IgD-negative memory B cell (primary cell): ENCODE measurements around the gene CHRNA1. TPM values are rescaled to one million over a fixed set of nuclear protein-coding genes. Genes with fewer than 3 reads are reported as not detected.

ENCODE experiments used
- H3K27ac Mint-ChIP-seq, 3 donors: one replicate each; pipeline ENCODE4 v1.8.0; 2020 to 2022; ENCODE audit warnings: mild to moderate bottlenecking in 3 of 3, mixed read lengths in 3 of 3, moderate library complexity in 1 of 3
- H3K27me3 Mint-ChIP-seq: one replicate; pipeline ENCODE4 v1.8.0; 2021; ENCODE audit warnings: mixed read lengths
- H3K36me3 Mint-ChIP-seq: one replicate; pipeline ENCODE4 v1.8.0; 2020; ENCODE audit warnings: mild to moderate bottlenecking, mixed read lengths
- H3K4me1 Mint-ChIP-seq, 3 donors: one replicate each; pipeline ENCODE4 v1.8.0; 2020 to 2022; ENCODE audit warnings: mixed read lengths in 3 of 3, mild to moderate bottlenecking in 1 of 3
- H3K4me3 Mint-ChIP-seq, 4 donors: one replicate each; pipeline ENCODE4 v1.8.0; 2020 to 2022; ENCODE audit warnings: mild to moderate bottlenecking in 4 of 4, mixed read lengths in 4 of 4, moderate library complexity in 3 of 4
- H3K9me3 Mint-ChIP-seq, 3 donors: one replicate each; pipeline ENCODE4 v1.8.0; 2020 to 2021; ENCODE audit warnings: mixed read lengths in 3 of 3, mild to moderate bottlenecking in 1 of 3
- polyA plus RNA-seq: library from polyadenylated mRNA; unstranded; fragments of 300-500 nt; fragmentation: Illumina TruSeq; gene quantifications from one replicate; pipeline ENCODE4 v1.2.3, GENCODE V29; 2021

CHRNA1 gene
- polyA plus RNA-seq, 1 donor from 2014 or later, result 0.40 TPM

DNA sequence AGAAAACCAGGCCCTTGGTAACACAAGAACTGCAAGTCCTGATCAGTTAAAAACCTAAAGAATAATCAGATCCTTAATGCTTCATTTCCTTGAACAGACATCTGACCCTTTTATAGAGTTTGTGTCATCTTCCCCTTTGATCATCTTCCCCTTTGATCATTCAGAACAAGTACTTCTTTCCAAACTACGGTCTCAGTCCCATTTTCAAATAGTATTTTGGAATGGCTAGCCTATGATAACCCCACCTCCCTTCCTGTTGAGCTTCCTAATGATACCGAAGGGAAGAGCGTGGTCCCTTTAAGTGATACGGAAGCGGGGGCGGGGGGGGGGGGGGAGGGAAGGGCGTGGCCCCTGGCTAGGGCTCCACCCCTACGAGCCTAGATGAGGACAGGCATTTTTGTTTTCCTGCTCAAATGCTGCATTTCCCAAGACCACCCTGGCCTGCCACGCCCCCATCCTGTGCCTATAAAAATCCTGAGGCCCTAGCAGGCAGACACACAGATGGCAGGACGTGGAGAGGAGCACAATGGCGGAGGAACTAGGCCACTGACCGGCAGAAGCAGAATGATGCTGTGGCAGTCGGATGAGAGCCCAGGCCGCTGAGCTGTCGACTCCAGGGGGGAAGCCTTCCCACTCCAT lies 24.1 kb upstream of the CHRNA1 start:
- Mint-ChIP-seq H3K27me3 (peaks cover 5% of the 10 kb centered on the region), H3K36me3 (peaks cover 3% of the 10 kb centered on the region), H3K4me1 (peaks cover 0 to 4% (median 0%) of the 10 kb centered on the region in 3 donors), H3K4me3 (peak overlapping the region in 2 of 4 donors; percentile 0 to 69), H3K27ac (no peak overlapping the region), H3K9me3 (peaks cover 0 to 2% (median 0%) of the 10 kb centered on the region in 3 donors)

DNA sequence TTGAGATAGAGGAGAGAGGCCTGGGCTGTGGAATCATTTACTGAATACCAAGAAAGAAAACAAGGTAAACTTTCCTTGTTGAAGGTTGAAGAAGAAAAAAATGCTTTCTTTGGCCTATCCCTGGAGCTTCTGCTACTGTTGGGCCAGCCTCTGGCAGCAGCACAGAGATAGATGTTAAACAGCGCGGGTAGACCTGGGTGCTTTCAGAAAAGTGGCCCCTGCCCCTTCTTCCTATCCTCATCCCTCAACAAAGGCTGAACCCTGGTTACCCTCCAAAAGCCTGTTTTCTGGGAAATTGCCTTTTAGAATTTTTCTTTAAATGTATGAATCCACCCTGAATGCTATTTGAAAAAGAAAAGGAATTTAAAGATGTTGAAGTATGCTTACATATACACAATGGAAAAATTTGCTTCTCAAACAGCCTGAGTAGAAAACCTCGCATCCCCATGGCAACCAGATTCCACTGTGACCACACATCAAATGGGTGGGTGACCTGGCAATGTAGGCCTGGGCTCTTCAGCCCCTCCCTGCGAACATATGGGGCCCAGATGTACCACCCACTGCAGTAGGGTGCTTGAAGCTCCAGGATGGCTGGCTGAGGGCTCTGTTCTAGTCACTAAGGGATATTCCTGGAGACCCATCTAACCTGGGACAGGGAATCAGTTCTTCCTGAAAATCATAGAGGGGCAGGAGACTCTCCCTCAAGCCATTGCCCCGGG lies 23.4 kb upstream of the CHRNA1 start:
- Mint-ChIP-seq H3K27me3 (peaks cover 4% of the 10 kb centered on the region), H3K4me1 (peaks cover 0 to 4% (median 0%) of the 10 kb centered on the region in 3 donors), H3K4me3 (peak overlapping the region in 1 of 4 donors; percentile 0), H3K36me3 (peaks cover 3% of the 10 kb centered on the region), H3K27ac (no peak overlapping the region), H3K9me3 (peaks cover 0 to 2% (median 0%) of the 10 kb centered on the region in 3 donors)

DNA sequence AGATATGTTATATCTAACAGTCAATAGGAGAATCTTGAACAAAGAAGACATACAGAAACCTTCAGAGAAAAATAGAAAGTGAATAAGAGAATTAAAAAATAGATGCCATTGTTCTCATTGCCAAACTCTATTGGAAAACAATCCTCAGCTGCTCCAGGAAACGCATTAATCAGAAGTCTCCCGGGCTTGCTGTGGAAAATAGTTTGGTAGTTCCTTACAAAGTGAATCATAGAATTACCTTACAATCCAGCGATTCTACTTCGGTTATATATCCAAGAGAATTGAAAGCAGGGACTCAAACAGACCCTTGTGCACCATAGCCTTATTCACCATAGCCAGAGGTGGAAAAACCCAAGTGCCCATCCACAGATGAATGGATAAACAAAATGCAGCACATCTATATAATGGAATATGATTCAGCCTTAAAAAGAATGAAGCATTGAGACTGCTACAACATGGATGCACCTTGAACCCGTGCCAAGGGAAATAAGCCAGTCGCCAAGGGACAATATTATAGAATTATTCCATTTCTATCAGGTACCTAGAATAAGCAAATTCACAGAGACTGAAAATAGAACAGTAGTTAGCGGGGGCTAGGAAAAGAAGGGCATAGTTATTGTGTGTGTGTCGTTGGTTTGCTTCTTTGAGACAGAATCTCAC lies 21.9 kb upstream of the CHRNA1 start:
- no peak overlapping the region for H3K4me3 Mint-ChIP-seq
- H3K27me3 Mint-ChIP-seq, result peaks cover 3% of the 10 kb centered on the region
- H3K27ac Mint-ChIP-seq, result no peak overlapping the region
- H3K36me3 Mint-ChIP-seq, result peaks cover 3% of the 10 kb centered on the region
- H3K9me3 Mint-ChIP-seq, result peaks cover 0 to 2% (median 0%) of the 10 kb centered on the region in 3 donors
- peaks cover 0 to 4% (median 0%) of the 10 kb centered on the region in 3 donors for H3K4me1 Mint-ChIP-seq

DNA sequence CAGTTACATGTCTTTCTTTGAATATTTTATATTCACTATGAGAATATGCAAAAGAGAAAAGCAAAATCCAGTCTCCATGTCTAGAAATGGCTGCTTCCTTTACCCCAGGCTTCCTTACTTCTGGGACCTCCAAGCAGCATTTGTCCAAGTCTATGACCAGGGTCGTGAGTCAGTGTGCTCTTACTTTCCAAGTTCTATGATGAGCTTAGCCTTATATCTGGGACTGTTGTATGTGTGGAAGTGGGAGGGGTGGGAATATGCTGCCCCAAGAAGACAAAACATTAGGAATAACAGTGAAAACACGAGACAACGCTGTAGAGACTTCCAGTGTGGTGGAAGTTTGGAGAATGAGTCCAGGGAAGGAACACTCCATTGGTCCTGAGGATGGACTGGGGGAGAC lies 21.2 kb upstream of the CHRNA1 start:
- Mint-ChIP-seq H3K4me1 (peaks cover 0 to 4% (median 0%) of the 10 kb centered on the region in 3 donors), H3K27me3 (peaks cover 3% of the 10 kb centered on the region), H3K4me3 (no peak overlapping the region), H3K9me3 (peaks cover 0 to 2% (median 0%) of the 10 kb centered on the region in 3 donors), H3K36me3 (peaks cover 3% of the 10 kb centered on the region), H3K27ac (no peak overlapping the region)

DNA sequence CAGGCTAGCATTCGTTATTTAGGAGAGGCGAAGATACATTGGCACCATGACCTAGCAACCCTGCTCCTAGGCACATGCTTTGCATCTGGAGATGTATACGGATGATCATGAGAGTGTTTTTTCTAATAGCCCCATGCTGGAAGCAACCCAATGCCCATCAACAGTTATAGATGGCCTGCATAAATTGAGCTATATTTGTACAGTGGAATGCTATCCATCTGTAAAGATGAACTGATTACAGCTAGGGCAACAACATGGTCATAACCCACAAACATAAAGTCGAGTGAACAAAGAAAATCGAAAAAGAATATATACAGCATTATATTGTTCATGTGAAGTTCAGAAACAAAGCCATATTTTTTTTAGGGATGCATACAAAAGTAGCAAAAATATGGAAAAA lies 20.6 kb upstream of the CHRNA1 start:
- peaks cover 0 to 4% (median 0%) of the 10 kb centered on the region in 3 donors for H3K4me1 Mint-ChIP-seq
- H3K9me3 Mint-ChIP-seq, result peaks cover 0 to 2% (median 0%) of the 10 kb centered on the region in 3 donors
- peaks cover 3% of the 10 kb centered on the region for H3K36me3 Mint-ChIP-seq
- H3K4me3 Mint-ChIP-seq, result no peak overlapping the region
- H3K27me3 Mint-ChIP-seq, result peaks cover 3% of the 10 kb centered on the region
- no peak overlapping the region for H3K27ac Mint-ChIP-seq

DNA sequence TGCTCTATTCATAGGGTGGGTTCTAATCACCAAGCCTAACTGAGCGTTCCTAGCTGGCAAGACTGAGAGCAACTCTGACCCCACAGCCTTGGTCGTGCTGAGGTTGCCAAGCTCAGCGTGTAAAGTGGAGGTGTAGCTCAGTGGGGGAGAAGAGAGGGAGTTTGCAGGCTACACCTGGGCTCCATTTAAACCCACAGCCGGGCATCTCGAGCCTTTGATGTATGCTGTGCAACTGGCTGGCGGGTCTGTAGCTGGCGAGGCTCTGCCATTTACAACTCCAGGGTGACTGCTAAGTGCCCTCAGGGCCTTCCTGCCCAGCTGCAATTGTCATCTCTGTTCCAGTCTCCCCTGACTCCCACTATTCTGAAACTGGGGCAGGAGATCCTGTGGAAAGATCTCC lies 20.0 kb upstream of the CHRNA1 start:
- H3K27me3 Mint-ChIP-seq, result peaks cover 3% of the 10 kb centered on the region
- H3K27ac Mint-ChIP-seq, result no peak overlapping the region
- H3K36me3 Mint-ChIP-seq, result peaks cover 1% of the 10 kb centered on the region
- H3K4me3 Mint-ChIP-seq, result no peak overlapping the region
- H3K9me3 Mint-ChIP-seq, result no peaks in the 10 kb centered on the region
- H3K4me1 Mint-ChIP-seq, result peaks cover 0 to 4% (median 0%) of the 10 kb centered on the region in 3 donors

DNA sequence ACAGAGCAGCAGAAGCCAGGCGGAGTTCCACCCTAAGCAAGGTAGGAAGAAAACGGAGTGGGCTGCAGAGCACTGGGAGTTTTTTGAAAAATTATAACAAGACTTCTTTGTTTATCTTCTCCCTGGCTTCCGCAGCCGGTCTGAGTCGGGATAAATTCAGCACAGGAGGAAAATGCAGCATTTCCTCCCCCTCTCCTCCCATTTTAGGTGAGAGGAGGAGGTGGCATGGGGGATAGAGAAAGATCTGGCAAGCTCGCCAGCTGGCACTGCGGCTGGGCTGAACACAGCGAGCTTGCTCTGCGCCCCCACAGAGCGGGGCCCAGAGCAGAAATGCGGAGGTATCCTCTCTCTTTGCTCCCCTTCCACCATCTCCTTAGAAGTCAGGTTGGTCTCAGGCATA lies 17.7 kb upstream of the CHRNA1 start:
- Mint-ChIP-seq H3K9me3 (no peaks in the 10 kb centered on the region), H3K4me3 (no peak overlapping the region), H3K4me1 (peaks cover 0 to 4% (median 1%) of the 10 kb centered on the region in 3 donors), H3K36me3 (no peaks in the 10 kb centered on the region), H3K27me3 (peaks cover 7% of the 10 kb centered on the region), H3K27ac (no peak overlapping the region)

DNA sequence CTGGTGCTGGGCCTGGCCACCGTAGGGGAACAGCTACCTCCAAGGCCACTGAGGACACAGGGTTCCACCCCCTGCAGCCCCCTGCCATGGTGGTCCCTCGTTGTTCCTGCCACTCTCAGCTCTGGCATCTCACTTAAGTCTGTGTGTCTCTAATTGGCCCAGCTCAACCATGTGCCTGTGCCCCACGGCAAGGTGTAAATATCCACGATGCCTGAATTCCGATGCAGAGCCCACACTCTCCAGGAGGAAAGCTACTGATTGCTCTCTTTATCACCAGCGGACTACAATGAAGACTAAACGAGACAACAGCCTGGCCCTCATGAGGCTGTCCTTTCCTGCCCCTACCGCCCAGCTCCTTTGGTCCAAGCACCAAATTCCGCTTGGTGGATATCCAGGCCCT lies 17.0 kb upstream of the CHRNA1 start:
- H3K36me3 Mint-ChIP-seq, result no peaks in the 10 kb centered on the region
- no peak overlapping the region for H3K4me3 Mint-ChIP-seq

DNA sequence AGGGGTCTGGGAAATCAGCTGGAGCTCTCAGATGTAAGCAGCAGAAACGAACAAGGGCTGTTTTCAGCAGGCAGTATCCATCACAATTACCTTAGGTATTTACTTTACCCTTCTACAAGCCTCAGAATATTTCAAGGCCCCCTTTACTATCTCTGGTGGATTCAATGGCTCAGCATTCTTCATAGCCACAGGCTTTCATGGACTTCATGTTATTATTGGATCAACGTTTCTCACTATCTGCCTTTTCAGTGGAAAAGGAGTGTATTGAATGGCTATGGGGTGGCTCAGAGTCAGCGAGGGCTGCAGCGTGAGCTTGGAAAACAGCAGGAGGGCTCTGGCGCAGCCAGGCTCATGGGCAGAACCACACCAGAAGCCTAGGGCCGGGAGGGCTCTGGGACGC lies 16.6 kb upstream of the CHRNA1 start:
- Mint-ChIP-seq H3K36me3 (no peaks in the 10 kb centered on the region), H3K9me3 (no peaks in the 10 kb centered on the region), H3K4me3 (peak overlapping the region in 1 of 4 donors; percentile 64), H3K27me3 (peaks cover 7% of the 10 kb centered on the region), H3K4me1 (peaks cover 1 to 8% (median 7%) of the 10 kb centered on the region in 3 donors), H3K27ac (no peak overlapping the region)

More for the DNA sequence above, 17.0 kb upstream of the CHRNA1 start:
- Mint-ChIP-seq H3K4me1 (peaks cover 1 to 4% (median 3%) of the 10 kb centered on the region in 3 donors), H3K27me3 (peaks cover 7% of the 10 kb centered on the region), H3K9me3 (no peaks in the 10 kb centered on the region), H3K27ac (no peak overlapping the region)

DNA sequence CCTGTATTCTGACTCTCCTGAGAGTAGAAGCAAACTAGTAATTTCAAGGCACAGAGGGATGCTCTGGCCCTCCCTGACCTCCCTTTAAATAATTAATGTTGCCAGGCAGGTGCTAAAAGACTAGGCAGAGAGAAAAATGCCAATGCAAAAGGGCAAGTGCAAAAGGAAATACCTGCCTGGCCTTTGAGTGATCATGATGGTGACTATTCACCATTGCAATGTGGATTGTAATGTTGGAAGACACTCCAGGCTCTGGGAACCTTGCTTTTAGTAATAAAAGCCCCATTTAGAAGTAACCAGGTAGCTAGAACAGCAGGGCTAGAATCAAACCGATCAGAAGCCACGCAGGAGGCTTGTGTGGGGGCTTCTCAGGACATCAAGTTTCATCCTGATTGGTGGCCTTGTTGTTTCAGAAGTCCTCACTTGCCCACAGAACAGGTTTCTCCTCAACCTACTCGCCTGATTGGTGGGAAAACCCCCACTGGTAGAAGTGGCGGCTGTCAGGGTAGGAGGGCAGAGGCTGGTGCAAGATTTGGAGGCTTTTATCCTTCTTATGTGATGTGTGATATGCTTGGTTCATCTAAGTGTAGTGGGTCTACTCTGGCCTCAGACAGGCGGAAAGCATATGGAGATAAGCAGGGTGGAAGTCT lies 16.0 kb upstream of the CHRNA1 start:
- H3K27ac Mint-ChIP-seq, result no peak overlapping the region
- H3K36me3 Mint-ChIP-seq, result no peaks in the 10 kb centered on the region
- peaks cover 1 to 13% (median 7%) of the 10 kb centered on the region in 3 donors for H3K4me1 Mint-ChIP-seq
- H3K27me3 Mint-ChIP-seq, result peaks cover 7% of the 10 kb centered on the region
- H3K9me3 Mint-ChIP-seq, result no peaks in the 10 kb centered on the region
- no peak overlapping the region for H3K4me3 Mint-ChIP-seq

DNA sequence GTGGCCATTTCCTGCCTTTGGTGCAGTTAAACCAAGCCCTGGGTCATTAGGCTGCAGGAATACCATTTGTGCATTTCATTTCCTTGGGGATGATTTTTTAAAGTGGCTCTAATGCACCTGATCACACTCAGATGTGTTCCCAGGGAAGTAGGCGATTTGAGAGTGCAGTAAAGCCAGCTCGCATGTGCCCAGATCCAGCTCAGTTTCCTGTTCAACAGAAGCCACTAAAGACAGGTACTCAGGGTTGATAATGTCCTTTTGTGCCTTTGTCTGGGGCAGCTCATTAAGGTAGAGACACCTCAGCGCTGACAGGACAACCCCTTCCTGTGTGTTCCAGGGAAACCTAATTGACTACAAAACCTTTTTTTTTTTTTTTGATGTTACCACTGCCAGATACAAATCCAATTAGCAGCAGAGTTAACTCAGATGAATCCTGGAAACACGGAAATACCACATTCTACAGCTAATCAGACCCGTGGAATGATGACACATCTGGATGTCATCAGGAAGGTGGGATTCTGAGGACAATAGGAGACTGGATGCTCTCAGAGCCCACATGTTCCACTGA lies 15.2 kb upstream of the CHRNA1 start:
- H3K27me3 Mint-ChIP-seq, result peaks cover 5% of the 10 kb centered on the region
- no peaks in the 10 kb centered on the region for H3K36me3 Mint-ChIP-seq
- H3K9me3 Mint-ChIP-seq, result no peaks in the 10 kb centered on the region
- no peak overlapping the region for H3K27ac Mint-ChIP-seq
- no peak overlapping the region for H3K4me3 Mint-ChIP-seq
- H3K4me1 Mint-ChIP-seq, result peaks cover 1 to 13% (median 7%) of the 10 kb centered on the region in 3 donors

DNA sequence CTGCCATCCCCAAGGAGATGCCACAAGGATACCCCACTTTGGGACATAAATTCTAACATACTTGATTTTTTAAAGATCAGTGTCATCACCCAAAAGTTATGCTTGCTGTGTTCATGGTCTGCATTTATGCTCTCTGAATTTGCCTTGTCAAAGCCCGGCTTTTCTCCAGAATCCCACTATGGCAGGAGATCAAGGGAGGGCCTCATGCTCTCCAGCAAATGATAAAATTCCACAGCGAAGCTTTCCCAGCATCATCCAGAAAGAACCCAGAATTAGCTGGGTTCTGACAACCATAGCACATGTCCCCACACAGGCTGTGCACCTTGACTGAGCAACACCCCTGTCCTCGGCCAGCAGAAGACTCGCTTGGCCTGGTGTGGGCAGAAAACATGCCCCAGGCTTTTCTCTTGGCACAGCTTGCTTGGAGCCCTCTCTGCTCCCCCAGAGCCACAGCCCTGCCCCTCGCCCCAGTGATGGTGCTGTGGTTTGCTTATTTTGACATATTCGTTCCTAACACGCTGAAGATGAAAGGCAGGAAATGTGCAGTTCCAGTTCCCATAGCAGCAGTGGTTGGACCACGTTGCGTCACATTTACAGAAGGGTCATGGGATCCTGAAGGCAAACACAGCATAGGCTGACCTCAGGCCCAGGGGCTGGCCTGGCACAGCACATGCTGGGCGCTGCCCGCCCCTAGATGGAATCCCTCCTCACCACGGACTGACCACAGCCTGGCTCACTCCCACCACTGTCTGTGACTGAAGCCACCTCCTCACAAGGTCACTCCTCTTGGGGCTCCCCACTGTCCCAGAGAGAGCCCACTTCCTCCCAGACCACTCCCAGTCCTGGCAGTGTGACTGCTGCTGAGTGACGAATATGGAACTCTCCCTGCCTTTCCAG lies 14.1 kb upstream of the CHRNA1 start:
- Mint-ChIP-seq H3K4me1 (peaks cover 1 to 13% (median 7%) of the 10 kb centered on the region in 3 donors), H3K36me3 (no peaks in the 10 kb centered on the region), H3K4me3 (peak overlapping the region in 2 of 4 donors; percentile 6 to 42), H3K9me3 (no peaks in the 10 kb centered on the region), H3K27me3 (peaks cover 4% of the 10 kb centered on the region), H3K27ac (peak overlapping the region in 2 of 3 donors; percentile 72 to 91)

DNA sequence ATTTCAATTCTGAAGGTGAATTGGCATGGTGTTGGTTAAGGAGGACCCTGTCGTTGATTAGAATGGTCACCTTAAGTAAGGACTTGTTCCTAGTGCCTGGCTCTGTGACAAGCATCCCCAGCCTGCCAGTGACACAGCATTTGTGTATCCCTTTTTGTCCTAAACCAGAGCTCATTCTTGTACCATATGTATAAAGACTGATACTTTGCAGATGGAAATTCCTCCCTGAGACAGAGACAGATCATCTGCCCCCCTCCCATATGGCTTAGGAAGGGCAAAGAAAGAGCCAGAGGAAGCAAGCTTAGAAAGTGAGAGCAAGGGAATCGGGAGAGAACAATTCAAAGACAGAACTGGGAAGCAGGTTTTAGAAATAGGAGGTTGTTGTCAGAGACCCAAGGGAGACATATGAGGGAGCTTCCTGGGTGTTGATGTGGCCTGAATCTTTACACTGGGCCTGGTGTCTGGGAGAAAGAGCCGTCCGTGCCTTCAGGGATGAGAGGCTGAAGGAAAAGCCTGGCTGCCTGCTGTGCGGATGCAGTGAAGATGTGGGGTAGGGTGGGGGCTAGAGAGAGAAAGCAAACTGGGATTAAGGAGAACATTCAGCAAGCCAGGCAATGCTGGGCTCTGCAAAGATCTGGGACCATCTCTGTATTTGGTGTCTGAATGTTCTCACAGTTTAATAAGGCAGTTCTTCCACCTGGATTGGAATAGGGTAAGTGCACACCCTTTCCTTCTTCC lies 13.2 kb upstream of the CHRNA1 start:
- Mint-ChIP-seq H3K4me1 (peaks cover 1 to 13% (median 10%) of the 10 kb centered on the region in 3 donors), H3K27me3 (peaks cover 4% of the 10 kb centered on the region), H3K27ac (peak overlapping the region in 2 of 3 donors; percentile 64 to 91)

More for the DNA sequence above, 13.2 kb upstream of the CHRNA1 start:
- Mint-ChIP-seq H3K36me3 (no peaks in the 10 kb centered on the region), H3K9me3 (no peaks in the 10 kb centered on the region), H3K4me3 (no peak overlapping the region)
